Epithelial cell of esophagus (primary cell): ENCODE results near the gene TET1.
A peak's percentile ranks its signal among the peaks of the same experiment; 100 is the strongest.

Experiments
- DNase-seq: peaks from one replicate; pipeline ENCODE4 v3.0.0; 2010; ENCODE audit warnings: low read depth
- H3K4me3 ChIP-seq: 2 replicates; pipeline ENCODE4 v1.5.1; 2011; ENCODE audit warnings: mild to moderate bottlenecking, low read length, control low read depth
- TF ChIP-seq, protein P1 (sequence below): IDR thresholded peaks from 2 replicates; pipeline ENCODE4 v1.5.1; 2011; ENCODE audit warnings: low read depth, mild to moderate bottlenecking, low read length, control low read depth, inconsistent platforms; ENCODE audit not compliant: insufficient read depth; ENCODE audit errors: missing control alignments

The TET1 gene

DNA sequence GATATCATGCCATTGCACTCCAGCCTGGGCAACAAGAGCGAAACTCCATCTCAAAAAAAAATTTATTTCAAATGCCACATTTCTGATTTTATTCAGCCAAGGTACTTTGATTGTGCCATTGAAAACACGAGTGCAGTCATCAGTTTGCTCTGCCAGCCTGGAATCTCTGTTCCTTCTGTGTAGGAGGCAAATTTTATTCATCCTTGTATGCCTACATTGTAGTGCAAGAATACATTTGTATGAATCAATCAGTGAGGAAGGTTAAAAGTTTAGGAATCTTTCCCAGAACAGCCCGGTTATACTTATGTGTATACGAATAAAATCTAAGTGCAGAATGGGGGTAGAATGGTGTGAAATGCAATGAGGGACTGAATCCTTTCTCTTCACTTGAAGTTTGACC, 886 bp upstream of the TET1 start:
- no peak for DNase-seq
- H3K4me3 ChIP-seq, result no peak overlapping the region
- TF ChIP-seq, protein P1, sequence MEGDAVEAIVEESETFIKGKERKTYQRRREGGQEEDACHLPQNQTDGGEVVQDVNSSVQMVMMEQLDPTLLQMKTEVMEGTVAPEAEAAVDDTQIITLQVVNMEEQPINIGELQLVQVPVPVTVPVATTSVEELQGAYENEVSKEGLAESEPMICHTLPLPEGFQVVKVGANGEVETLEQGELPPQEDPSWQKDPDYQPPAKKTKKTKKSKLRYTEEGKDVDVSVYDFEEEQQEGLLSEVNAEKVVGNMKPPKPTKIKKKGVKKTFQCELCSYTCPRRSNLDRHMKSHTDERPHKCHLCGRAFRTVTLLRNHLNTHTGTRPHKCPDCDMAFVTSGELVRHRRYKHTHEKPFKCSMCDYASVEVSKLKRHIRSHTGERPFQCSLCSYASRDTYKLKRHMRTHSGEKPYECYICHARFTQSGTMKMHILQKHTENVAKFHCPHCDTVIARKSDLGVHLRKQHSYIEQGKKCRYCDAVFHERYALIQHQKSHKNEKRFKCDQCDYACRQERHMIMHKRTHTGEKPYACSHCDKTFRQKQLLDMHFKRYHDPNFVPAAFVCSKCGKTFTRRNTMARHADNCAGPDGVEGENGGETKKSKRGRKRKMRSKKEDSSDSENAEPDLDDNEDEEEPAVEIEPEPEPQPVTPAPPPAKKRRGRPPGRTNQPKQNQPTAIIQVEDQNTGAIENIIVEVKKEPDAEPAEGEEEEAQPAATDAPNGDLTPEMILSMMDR, result no peak

DNA sequence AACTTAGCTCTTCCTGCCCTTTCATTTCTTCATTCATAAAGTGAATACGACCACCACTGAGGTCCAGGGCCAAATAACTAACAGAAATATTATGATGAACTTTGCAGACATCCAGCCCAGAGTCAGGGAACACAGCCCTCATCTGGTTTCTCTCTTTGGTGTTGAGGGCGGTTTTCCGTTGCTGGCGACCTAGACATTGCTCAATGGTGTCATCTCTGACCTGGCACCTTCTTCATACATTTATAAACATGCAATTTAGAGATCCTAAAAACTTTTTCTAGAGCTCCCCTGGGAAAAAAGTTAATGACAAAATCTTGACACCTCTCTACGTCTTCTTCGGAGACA, 324 bp upstream of the TET1 start:
- no peak for DNase-seq
- TF ChIP-seq, protein P1, result no peak
- H3K4me3 ChIP-seq, result no peak overlapping the region

DNA sequence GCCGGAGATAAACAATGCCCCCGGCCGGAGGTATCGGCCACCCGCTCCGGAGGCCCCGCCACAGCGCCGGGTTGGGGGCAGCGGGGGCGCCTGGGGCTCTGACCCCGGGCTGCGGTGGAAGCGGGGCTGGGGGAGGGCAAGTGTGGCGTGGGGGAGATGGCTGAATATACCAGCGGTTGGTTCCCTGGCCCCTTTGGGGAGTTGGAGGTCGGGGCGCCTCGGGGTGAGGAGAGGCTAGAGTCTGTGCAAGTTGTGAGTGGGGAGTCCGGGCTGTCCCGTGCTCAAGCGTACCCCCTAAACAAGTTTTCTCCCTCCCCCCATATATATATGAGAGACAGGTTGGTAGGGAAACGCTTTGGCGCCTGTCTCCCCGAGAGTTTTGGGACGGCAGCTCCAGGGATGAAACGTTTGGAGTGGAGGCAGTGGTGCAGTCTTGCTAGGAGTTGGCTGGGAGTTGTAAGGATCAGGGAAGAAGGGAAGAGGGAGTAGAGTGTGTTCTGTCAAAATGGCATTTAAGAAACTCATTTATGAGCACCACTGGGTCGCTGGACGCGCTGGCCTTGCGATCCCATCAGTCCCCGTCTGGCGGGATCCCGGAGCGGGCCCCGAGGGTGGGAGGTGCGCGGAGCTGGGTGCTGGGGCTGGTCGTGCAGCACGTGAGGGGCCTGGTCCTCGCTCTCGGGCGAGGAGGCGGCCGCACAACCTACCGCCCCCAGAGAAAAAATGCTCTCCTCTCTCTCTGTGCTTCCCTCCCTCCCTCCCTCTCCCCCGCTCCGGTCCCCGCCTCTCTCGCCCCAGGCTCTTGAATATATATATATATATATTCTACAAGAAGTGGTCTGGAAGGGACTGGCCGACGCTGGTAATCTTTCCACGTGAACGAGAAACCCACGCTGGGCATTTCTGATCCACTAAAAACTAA, 1.1 kb downstream of the TET1 start:
- TF ChIP-seq, protein P1, result no peak
- peak overlapping the region; percentile 41 for H3K4me3 ChIP-seq
- DNase-seq, result peak; percentile 14

DNA sequence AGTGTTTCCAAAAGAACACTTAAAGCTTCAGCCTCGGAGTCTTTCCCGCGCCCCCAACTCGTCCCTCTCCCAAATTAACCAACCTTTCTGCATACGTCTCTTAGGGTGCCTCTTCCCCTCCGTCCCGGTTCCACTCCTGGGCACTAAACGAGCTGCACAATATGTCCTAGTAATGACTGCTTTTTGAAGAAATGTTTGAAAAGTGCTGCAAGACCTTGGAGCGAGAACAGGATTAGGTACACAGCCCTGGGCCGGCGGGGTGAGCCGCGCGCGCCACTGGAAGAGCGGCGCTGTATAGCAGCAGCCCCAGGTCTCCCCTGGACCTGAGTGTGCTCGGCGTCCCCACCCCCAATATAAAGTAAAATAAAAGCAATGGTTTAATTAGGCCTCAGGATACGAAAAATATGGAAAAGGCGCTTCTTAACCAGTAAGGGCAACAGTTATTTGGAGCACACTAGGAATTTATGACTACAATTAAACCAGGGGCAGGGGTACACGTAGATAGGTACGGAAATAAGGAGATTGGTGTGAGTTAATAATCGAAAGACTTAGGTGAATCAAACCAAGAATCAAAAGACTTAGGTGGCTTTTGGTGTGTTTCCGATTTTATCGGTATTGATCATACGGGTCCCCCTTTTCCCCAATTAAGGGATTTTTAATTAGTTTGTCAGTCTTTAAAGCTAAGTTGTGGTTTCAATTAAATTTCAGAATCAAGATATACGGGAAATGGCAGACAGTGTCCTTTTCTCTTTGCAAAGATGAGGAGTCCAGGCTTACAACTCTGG, 1.9 kb downstream of the TET1 start:
- TF ChIP-seq, protein P1, result no peak
- no peak overlapping the region for H3K4me3 ChIP-seq
- DNase-seq, result peak; percentile 11

DNA sequence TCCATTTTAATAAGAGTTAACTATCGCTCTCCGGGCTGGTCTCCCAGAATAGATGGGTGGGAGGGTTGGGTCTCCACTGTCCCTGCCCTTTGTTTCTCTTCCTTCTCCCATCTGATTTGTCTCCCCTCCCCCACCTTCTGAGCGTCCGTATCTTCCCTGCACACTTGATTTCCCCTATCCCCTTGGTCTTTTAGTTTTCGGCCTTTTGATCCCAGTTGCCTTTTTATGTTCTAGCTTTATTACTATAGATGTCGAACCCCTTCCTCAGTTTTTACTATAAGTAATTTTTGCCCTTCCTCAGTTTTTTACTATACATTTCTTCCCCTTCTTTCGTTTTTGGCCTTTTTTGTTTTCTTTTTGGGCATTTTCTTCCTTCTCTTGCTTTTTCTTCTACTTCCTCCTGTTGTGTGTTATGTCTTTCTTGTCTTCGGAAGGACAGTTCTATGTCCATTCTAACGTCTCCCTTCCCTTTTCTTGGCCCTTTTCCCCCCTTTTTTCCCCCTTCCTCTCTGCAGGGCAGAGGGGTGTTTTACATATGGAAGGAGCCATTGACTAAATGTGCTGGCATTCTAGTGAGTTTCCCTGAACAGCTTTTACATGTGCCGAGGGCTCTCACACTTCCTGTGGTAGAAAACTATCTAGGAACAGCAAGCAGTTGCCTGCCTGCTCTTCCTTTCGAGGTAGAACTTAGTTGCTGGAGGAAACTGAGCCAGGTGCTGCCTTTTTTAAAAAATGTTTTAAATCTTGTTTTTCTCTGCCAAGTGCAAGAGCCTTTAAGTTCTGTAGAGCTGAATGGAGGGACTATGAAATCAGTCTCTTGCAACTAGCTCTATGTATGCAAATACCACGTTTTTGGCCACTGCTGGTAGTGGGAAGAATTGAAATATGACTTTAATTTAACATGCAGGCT, 2.8 kb downstream of the TET1 start:
- no peak overlapping the region for H3K4me3 ChIP-seq
- TF ChIP-seq, protein P1, result no peak
- DNase-seq, result peak; percentile 25

DNA sequence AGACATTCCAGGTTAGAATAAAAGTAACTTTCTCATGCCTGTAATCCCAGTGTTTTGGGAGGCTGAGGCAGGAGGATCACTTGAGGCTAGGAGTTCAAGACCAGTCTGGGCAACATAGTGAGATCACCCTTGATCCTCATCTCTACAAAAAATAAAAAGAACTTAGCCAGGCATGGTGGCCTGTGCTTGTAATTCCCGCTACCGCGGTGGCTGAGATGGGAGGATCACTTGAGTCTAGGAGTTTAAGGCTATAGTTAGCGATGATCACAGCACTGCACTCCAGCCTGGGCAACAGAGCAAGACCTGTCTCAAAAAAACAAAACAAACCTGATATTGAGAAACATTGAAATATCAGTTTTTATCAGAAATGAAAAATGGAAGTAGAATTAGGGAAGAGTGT, 4.6 kb downstream of the TET1 start:
- DNase-seq, result no peak
- H3K4me3 ChIP-seq, result no peak overlapping the region
- TF ChIP-seq, protein P1, result no peak
